IPS-18a (cell line): Measurements from ENCODE around the gene D2HGDH.

Experiments
- H3K27ac ChIP-seq: one replicate; pipeline ENCODE4 v1.5.1; 2013; ENCODE audit warnings: low read length
- H3K27me3 ChIP-seq: one replicate; pipeline ENCODE4 v1.6.1; 2013; ENCODE audit warnings: mild to moderate bottlenecking, low read length; ENCODE audit not compliant: control insufficient read depth, insufficient read depth
- H3K36me3 ChIP-seq: one replicate; pipeline ENCODE4 v1.6.1; 2013; ENCODE audit warnings: low read depth, low read length; ENCODE audit not compliant: control insufficient read depth
- H3K4me1 ChIP-seq: one replicate; pipeline ENCODE4 v1.6.1; 2013; ENCODE audit warnings: low read depth, low read length; ENCODE audit not compliant: control insufficient read depth
- H3K4me3 ChIP-seq: one replicate; pipeline ENCODE4 v1.5.1; 2013; ENCODE audit warnings: low read length
- H3K9ac ChIP-seq: one replicate; pipeline ENCODE4 v1.6.1; 2013; ENCODE audit warnings: mild to moderate bottlenecking, low read length, moderate library complexity
- H3K9me3 ChIP-seq: one replicate; pipeline ENCODE4 v1.6.1; 2013; ENCODE audit warnings: low read depth, low read length; ENCODE audit not compliant: control insufficient read depth

D2HGDH gene

GRCh38 chr2:241809383-241810306 lies 75.2 kb downstream of the D2HGDH start:
- Histone ChIP-seq H3K27ac (no peak overlapping the region), H3K4me1 (peaks cover 9% of the 10 kb centered on the region), H3K27me3 (peaks cover 29% of the 10 kb centered on the region), H3K36me3 (no peaks in the 10 kb centered on the region), H3K9me3 (no peaks in the 10 kb centered on the region), H3K4me3 (no peak overlapping the region), H3K9ac (no peak overlapping the region)

- peaks cover 25% of the 10 kb centered on the region for H3K27me3 ChIP-seq
- no peak overlapping the region for H3K4me3 ChIP-seq
- no peak overlapping the region for H3K9ac ChIP-seq
- no peak overlapping the region for H3K27ac ChIP-seq
- H3K4me1 ChIP-seq: peaks cover 6% of the 10 kb centered on the region
- no peaks in the 10 kb centered on the region for H3K36me3 ChIP-seq
- no peaks in the 10 kb centered on the region for H3K9me3 ChIP-seq
Observed at GRCh38 chr2:241810307-241811200, 76.1 kb downstream of the D2HGDH start.

- Histone ChIP-seq H3K4me1 (peaks cover 6% of the 10 kb centered on the region), H3K9ac (no peak overlapping the region), H3K27me3 (peaks cover 25% of the 10 kb centered on the region), H3K4me3 (no peak overlapping the region), H3K9me3 (no peaks in the 10 kb centered on the region), H3K36me3 (no peaks in the 10 kb centered on the region), H3K27ac (no peak overlapping the region)
Observed at GRCh38 chr2:241811201-241811951, 76.9 kb downstream of the D2HGDH start.

GRCh38 chr2:241811952-241812729 lies 77.7 kb downstream of the D2HGDH start:
- Histone ChIP-seq H3K9me3 (no peaks in the 10 kb centered on the region), H3K4me3 (no peak overlapping the region), H3K27me3 (peaks cover 25% of the 10 kb centered on the region), H3K9ac (no peak overlapping the region), H3K27ac (no peak overlapping the region), H3K36me3 (no peaks in the 10 kb centered on the region), H3K4me1 (peaks cover 6% of the 10 kb centered on the region)

GRCh38 chr2:241812730-241813643 lies 78.6 kb downstream of the D2HGDH start:
- Histone ChIP-seq H3K36me3 (no peaks in the 10 kb centered on the region), H3K4me3 (no peak overlapping the region), H3K27me3 (peaks cover 25% of the 10 kb centered on the region), H3K27ac (no peak overlapping the region), H3K9ac (no peak overlapping the region), H3K9me3 (no peaks in the 10 kb centered on the region), H3K4me1 (peaks cover 6% of the 10 kb centered on the region)

GRCh38 chr2:241813644-241814392 lies 79.4 kb downstream of the D2HGDH start:
- no peak overlapping the region for H3K4me3 ChIP-seq
- no peaks in the 10 kb centered on the region for H3K9me3 ChIP-seq
- no peaks in the 10 kb centered on the region for H3K4me1 ChIP-seq
- no peak overlapping the region for H3K9ac ChIP-seq
- H3K36me3 ChIP-seq: no peaks in the 10 kb centered on the region
- peaks cover 17% of the 10 kb centered on the region for H3K27me3 ChIP-seq
- H3K27ac ChIP-seq: no peak overlapping the region

GRCh38 chr2:241814393-241814642 lies 79.9 kb downstream of the D2HGDH start:
- H3K36me3 ChIP-seq: no peaks in the 10 kb centered on the region
- peaks cover 12% of the 10 kb centered on the region for H3K27me3 ChIP-seq
- H3K4me1 ChIP-seq: no peaks in the 10 kb centered on the region
- no peak overlapping the region for H3K27ac ChIP-seq
- no peak overlapping the region for H3K9ac ChIP-seq
- no peak overlapping the region for H3K4me3 ChIP-seq
- H3K9me3 ChIP-seq: no peaks in the 10 kb centered on the region

- Histone ChIP-seq H3K36me3 (no peaks in the 10 kb centered on the region), H3K4me1 (no peaks in the 10 kb centered on the region), H3K4me3 (no peak overlapping the region), H3K9me3 (no peaks in the 10 kb centered on the region), H3K27ac (no peak overlapping the region), H3K9ac (no peak overlapping the region), H3K27me3 (peaks cover 6% of the 10 kb centered on the region)
Observed at GRCh38 chr2:241814643-241815476, 80.4 kb downstream of the D2HGDH start.
